GM19240 (cell line): ENCODE results near the gene RPS13.
"Not testable (repeated sequence)": the region's sequence is repeated elsewhere in the genome, so short reads cannot be mapped to it uniquely, and the experiment has no call there.

Experiments
- DNase-seq: peaks from one replicate; pipeline ENCODE4 v3.0.0; 2011; ENCODE audit warnings: low spot score; ENCODE audit not compliant: insufficient read length

Gene RPS13

GRCh38 chr11:17077520-17078401, at the start of gene RPS13:
Gene RPS13, minus strand, starts transcription at chr11:17077667. Its CDS starts 26 bp downstream, at chr11:17077641.
- DNase-seq, result peak; percentile 86

DNA sequence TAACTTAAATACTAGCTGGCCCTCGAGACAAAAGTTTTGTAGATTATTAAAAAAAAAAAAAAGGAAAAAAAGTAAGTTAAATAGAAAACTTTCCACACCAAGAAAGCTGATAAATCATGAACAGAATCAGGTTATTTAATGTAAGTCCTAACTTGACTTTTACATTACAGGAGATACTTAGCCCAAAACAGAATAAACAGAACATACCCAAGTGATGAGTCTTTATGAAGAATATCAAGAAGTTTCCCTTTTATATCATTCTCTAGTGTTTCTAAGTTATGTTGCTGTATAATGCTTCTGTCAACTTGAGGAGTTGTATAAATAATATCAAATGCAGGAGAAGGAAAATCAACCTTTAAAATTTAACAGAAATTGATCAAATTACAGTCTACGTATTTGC, 44.5 kb upstream of the RPS13 start:
- no peak for DNase-seq

- no peak for DNase-seq
These were observed 39.8 kb upstream of the RPS13 start for GRCh38 chr11:17117262-17117661.

GRCh38 chr11:17116117-17116516, 38.6 kb upstream of the RPS13 start:
- DNase-seq, result no peak

DNA sequence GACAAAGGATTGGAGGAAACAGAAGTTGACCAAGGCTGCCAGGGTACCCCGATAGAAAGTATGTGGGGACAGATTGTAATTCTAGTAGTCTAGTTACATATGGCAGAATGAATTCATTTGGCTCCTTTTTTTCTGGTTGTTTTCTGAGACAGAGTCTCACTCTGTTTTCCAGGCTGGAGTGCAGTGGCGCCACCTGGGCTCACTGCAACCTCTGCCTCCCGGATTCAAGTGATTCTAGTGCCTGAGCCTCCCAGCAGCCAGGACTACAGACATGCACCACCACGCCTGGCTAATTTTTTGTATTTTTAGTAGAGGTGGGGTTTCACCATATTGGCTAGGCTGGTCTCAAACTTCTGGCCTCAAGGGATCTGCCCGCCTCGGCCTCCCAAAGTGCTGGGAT, 30.3 kb upstream of the RPS13 start:
- DNase-seq, result not testable (repeated sequence)

GRCh38 chr11:17105404-17106040, 28.1 kb upstream of the RPS13 start:
- DNase-seq, result not testable (repeated sequence)

DNA sequence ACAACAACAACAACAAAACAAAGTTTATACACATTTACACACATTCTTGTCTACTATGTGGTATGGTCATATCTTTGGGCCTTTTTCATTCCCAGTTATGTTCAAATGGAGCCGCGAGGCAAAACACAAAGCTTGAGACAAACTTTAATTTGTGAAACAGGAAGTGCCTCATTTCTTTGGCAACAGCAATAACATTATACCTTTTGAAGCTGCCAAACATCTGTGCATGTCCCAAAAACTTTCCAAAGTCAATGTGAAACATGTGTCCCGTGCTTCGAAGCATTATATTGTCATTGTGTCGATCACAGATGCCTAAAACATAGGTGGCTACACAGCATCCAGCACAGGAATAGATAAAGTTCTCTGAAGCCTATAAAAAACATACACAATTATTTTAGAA, 25.0 kb upstream of the RPS13 start:
- DNase-seq, result no peak

GRCh38 chr11:17098658-17099057, 21.2 kb upstream of the RPS13 start:
- no peak for DNase-seq

GRCh38 chr11:17098038-17098437, 20.6 kb upstream of the RPS13 start:
- no peak for DNase-seq

DNA sequence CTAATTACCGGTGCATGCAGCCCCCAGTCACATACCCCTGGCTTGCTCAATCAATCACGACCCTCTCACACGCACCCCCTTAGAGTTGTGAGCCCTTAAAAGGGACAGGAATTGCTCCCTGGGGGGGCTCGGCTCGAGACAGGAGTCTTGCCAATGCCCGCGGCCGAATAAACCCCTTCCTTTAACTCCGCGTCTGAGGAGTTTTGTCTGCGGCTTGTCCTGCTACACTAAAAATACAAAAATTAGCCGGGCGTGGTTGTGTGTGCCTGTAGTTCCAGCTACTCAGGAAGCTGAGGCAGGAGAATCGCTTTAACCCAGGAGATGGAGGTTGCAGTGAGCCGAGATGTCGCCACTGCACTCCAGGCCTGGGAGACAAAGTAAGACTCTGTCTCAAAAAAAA, 8.5 kb upstream of the RPS13 start:
- DNase-seq, result not testable (repeated sequence)

- DNase-seq, result no peak
These were observed 287 bp downstream of the RPS13 start for GRCh38 chr11:17077240-17077519.

- no peak for DNase-seq
These were observed 789 bp downstream of the RPS13 start for GRCh38 chr11:17076517-17077239.

DNA sequence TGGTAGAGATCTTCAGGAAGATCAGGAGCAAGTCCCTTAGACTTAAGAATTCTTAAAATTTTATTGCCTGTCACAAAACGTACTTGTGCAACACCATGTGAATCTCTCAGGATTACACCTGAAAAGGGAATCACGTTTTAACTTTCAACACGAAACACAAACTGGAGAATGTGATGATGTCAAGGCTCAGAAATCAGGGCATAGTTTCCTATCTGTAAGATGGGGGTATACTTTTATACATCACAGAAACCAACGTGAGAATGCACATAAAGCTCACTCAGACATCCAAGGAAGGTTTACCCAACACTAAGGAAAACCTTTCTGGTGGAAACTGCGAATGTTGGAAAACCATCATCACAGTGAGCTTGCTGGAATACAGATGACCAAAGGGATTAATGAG, 2.0 kb downstream of the RPS13 start:
- DNase-seq, result no peak

DNA sequence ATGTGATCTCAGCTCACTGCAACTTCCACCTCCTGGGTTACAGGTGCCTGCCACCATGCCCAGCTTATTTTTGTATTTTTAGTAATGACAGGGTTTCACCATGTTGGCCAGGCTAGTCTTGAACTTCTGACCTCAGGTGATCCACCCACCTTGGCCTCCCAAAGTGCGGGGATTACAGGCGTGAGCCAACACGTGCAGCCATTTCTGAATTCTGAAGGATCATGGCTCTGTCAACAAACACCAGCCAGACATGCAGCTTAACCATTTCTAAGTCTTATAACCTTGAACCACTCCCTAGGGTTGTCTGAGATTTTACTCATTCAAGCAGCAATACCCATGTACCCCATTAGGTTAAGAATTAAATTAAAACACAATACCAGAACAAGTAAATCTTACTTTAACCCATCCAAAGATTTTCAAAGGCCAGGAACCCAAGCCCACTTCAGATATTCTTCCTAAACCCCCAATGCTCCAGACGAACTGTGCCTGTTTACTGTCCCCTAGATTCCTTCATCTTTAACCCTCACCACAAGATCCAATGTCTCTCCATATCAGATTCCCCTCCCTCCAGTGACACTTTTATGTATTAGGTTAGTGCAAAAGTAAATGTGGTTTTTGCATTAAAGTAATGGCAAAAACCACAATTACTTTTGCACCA, 4.0 kb downstream of the RPS13 start:
- no peak for DNase-seq

GRCh38 chr11:17067417-17067816, 10.1 kb downstream of the RPS13 start:
- DNase-seq, result no peak

DNA sequence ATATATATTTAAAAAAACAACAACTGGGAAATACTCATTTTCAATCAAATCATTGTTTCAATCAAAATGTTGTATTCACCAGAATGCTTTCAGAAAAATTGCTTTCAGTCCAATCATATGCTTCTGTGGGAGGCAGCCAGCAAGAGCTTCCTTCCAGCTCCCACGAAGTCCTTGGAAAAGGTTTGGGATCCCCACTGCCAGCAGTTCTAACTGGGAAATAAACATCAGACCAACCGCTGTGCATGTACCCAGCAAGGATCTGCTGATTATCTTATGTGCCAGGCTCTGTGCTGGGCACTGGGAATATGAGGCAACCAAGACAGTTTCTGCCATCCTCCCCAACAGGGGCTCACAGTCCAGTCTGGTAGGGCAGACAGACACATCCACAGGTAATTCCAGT, 10.8 kb downstream of the RPS13 start:
- no peak for DNase-seq

DNA sequence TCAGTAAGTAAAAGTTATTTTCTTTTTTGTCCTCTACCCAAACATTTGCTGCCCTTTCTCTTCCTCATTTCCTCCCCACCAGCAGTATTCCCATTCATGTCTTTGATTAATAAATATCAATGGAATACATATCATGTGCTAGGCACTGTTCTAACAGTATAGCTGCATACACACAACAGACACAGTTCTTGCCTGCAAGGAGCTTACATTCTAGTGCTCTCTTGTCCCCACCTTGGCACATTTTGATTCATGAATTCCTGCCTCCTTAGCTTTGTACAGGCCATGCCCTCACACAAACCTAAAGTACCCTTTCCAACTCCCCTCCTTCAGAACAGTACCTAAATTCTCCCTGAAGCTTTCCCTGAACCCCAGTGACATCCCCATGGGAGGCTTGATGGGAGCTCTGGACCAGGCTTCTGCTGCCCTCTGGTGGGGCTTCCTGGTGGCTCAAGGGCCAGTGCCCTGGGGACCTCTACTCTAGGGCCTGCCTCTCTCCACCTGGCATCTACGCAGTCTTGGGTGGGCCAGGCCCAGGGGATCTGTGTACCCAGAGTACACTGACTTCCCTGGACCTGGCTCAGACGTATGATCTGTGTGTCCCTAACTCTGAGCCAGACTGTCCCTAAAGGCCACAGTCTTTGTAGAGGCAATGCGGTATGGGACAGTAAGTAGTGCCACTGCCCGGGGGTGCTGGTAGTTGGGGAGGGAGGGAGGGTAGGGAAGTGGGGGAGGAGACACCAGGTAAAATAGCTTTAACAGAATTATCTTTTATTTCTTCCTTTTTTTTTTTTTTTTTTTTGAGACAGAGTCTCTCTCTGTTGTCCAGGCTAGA, 14.1 kb downstream of the RPS13 start:
- peak; percentile 40 for DNase-seq

GRCh38 chr11:17051146-17051545, 26.3 kb downstream of the RPS13 start:
- DNase-seq, result not testable (repeated sequence)

DNA sequence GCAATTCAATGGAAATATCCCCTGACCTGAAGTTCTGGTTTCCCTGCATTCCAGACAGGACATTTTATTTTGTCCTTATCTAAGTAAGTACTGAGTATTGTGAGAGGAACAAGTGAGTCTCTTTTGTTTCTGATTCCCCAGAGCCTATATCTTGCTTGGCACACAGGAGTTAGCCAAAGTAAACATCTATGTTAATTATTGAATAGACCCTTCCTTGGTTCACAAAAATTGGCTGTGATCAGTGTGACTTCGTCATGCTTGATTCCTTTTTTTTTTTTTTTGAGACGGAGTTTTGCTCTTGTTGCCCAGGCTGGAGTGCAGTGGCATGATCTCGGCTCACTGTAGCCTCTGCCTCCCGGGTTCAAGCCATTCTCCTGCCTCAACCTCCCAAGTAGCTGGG, 29.0 kb downstream of the RPS13 start:
- not testable (repeated sequence) for DNase-seq

DNA sequence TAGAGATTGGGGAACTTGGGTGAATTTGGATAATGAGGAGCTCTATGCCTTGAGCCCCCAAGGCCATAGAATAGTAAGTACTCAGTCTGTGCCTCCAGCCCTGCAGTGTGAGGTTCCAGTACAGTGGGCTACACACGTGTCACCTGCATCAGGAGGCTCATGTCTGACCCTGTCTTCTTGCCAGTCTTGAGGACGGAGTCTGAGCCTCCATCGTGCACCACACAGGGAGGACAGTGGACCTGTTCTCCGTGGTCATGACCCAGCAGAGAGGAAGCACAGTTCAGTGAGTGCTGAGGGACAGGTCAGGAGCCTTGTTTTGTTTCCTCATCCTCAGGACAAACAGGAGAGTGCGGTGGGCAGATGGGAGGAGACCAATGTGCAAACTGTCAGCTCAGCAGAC, 30.8 kb downstream of the RPS13 start:
- no peak for DNase-seq
